GM18519 (cell line): Measurements from ENCODE around the gene VSIG10.
"Not testable (repeated sequence)": the region's sequence is repeated elsewhere in the genome, so short reads cannot be mapped to it uniquely, and the experiment has no call there.

Experiments
- ATAC-seq: cut with Tn5 transposase; IDR thresholded peaks from one replicate; pipeline ENCODE4 v1.9.1; 2021; ENCODE audit warnings: mild to moderate bottlenecking, moderate library complexity; ENCODE audit not compliant: unreplicated experiment, low FRiP score

The VSIG10 gene

DNA sequence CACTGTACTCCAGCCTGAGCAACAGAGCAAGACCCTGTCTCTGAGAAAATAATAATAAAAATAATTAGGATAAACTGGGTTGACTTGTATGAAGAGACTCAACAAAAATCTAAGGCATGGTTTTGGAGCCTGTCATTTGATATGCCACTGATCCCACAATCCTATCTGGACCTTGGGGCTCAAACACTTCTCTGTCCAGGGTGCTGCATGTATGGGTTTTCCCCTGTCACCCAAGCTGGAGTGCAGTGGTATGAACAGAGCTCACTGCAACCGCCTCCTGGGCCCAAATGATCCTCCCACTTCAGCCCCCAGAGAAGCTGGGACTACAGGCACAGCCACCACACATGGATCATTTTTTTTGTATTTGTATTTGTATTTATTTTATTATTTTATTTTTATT is 5.3 kb upstream of the VSIG10 start:
- no peak for ATAC-seq

DNA sequence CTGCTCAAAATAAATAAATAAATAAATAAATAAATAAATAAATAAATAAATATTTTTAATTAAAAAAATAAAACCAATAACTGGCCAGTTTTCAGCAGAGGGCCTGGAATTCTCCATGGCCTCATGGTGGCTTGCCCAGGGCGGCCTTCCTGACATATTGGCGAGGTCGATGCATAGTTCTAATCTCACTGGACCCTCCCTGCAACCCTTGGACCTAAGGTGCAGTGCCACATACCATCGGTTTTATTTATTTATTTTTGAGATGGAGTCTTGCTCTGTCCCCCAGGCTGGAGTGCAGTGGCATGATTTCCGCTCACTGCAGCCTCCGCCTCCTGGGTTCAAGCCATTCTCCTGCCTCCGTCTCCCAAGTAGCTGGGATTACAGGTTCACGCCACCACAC is 3.9 kb upstream of the VSIG10 start:
- no peak for ATAC-seq

DNA sequence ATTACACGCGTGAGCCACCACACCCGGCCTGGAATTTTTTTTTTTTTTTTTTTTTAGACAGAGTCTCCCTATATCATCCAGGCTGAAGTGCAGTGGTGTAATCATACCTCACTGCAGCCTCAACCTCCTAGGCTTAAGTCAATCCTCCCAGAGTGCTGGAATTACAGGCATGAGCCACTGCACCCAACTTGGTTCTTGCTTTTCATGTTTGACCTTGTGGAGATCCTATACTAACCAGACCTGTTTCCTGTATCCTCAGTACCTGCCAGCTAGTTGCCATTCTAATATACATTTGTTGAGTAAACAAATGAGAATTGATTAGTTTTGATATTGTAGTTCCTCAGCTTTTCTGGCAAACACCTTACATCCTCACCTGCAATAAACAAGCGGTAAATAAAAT is 3.2 kb upstream of the VSIG10 start:
- ATAC-seq, result no peak

DNA sequence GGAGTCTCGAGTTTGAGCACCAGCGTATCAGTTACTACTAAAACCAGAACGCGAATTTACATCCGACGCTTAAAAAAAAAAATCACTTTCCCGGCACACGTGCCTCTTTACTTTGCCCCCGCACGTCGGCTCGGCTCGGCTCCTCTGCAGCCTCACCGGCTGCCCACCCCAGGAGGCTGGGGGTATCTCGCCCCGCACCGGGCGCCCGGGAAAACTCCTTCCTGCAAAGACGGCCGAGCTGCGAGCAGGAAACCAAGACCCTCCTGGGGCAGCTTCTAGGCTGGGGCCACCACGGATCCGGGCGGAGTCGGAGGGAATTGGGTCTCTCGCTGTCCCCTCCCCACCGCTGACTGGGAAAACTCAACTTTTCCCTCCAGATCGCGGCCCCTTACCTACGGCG is 610 bp downstream of the VSIG10 start:
- no peak for ATAC-seq

DNA sequence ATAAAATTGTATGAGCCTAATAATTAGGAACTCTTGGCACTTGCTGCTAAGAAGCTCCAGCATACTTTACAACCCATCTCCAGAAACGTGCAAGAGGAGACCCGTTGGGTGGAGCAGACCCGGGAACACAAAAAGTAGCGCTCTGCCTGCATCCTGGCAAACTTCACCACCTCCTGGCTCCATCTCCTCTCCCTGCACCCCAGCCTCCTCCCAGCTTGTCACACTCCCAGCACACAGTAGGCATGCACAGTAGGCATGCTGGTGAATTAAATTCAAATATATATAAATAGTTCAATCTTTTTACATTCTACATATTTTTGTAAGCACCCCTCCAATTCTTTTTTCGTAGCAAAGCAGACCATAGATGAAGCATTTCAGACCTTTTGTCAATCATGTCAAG is 1.2 kb downstream of the VSIG10 start:
- ATAC-seq, result no peak

DNA sequence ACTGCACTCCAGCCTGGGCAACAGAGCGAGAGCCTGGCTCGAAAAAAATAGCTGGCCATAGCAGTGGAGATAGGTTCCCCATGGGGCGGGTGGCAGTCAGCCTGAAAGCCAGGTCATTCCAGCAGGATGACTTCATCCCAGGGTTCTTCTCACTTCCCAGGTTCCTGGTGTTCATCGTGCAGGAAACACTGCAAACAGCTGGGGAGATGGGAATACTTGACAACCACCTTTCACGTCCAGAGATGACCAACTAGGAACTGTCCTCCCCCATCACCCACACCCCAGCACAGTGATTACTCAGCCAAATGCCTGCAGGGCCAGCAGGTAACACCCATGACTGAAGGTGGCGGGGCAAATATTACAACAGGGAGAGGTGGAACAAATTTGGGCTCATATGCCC is 1.7 kb downstream of the VSIG10 start:
- no peak for ATAC-seq

DNA sequence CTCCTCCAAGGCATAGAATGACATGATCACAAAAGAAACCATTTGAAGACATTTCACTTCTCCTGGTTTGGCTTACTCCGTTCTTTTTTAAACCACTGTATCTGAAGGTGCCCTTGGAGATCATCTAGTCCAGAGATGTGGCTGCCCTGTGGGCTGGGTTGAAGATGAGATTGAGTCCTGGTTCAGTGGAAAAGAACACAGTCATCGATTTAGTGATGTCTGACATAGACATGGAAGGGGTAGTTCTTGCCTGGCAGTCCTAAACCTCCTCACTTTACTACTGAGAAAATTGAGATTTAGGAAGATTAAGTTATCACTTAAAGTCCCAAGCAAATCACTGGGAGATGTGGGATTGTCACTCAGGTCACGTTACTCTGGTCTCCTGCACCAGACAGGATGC is 2.8 kb downstream of the VSIG10 start:
- ATAC-seq, result no peak

DNA sequence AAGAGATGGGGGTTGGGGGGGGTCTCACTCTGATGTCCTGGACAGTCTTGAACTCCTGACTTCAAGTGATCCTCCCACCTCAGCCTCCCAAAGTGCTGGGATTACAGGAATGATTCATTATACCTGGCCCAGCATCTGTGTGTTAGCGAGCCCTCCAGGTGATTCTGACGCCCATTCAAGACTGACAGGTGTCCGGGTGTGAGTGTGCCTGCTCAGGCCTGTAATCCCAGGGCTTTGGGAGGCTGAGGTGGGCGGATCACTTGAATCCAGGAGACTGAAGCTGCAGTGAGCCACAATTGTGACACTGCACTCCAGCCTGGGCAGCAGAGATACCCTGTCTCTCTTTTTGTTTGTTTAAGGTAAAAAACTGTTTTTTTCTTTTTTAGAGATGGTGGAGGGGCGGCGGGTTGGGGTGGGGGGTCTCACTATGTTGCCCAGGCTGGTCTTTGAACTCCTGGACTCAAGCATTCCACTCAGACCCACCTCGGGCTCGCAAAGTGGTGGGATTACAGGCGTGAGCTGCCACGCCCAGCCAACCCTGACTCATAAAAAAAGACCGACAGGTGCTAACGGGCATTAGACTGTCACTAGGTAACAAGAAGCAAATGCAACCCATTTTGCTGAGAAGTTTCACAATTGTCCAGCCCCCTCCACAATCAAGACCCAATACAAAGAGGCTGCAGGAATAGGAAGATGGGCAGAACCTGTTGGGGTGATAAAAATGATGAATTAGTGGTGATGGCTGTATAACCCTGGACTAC is 4.7 kb downstream of the VSIG10 start:
- no peak for ATAC-seq

DNA sequence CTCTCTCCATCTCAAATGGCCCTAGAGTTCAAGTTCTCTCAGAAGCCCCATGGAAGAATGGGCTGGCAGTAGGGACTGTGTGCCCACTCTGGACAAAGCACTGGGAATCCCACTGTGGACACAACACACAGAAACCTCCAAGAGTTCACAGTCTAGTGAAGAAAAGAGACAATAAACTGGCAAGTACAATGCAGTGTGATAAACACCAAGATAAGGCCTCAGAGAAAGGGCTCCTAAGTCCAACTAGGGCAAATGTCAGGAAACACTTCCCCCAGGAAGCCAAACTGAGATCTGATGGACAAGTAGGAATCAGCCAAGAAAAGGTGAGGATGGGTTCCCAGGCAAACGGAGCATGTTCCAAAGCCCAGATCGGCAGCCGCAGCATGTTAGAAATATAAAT is 5.4 kb downstream of the VSIG10 start:
- ATAC-seq, result no peak

DNA sequence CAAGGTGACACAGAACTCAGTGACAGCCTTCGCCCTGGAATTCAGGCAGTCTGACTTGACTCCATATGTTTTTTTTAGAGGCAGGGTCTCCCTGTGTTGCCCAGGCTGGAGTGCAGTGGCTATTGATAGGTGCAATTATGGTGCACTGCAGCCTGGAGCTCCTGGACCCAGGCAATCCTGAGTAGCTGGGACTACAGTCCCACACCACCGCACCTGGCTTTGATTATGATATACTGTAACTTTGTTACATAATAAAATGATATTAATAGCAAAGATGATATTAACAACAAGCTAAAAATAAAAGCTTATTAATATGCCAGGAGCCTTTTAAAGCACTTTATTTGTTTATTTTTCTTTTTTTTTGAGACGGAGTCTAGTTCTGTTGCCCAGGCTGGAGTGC is 9.8 kb downstream of the VSIG10 start:
- no peak for ATAC-seq

DNA sequence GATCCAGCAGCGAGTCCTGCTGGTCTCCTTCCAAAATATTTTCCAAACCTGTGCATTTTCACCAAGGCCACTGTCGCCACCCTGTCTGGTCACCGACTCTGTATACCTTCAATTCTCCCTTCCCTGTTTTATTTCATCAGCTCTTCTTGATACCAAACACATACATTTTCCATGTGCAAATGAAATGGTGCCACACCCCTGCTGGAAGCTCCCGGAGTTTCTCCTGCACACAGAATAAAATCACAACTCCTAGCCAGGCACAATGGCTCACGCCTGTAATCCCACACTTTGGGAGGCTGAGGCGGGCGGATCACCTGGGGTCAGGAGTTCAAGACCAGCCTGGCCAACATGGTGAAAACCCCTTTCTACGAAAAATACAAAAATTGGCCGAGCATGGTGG is 14.0 kb downstream of the VSIG10 start:
- no peak for ATAC-seq

DNA sequence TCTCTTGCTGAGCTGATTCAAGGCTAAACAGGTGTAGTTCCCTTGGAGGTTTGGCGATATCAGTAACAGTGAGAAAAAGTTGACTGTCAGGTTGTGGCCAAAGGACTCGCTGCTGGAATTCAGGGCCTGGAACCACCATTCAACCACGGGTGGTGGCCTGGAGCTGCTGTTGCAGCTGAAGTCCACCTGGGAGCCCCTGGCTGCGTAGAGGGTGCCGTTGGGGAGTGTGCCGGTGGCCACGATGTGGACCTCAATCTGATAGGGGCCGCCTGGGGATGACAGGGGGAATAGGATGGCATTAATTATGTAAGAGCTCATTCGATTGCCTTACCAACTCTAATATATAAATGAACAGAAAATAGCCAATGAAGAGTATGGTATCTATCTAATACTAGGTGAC is 21.6 kb downstream of the VSIG10 start:
- no peak for ATAC-seq

DNA sequence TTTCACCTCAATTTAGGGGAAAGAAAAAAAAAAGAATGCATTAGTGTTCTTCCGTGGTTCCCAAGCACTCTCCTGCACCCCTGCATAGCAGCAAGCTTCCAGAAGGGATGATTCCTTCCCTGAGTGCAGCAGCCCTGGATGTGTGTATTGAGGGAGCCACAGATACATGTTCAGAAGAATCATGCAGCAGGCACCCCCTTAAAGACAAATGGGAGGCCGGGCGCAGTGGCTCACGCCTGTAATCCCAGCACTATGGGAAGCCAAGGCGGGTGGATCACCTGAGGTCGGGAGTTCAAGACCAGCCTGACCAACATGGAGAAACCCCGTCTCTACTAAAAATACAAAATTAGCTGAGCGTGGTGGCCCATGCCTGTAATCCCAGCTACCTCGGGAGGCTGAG is 22.3 kb downstream of the VSIG10 start:
- ATAC-seq, result not testable (repeated sequence)

DNA sequence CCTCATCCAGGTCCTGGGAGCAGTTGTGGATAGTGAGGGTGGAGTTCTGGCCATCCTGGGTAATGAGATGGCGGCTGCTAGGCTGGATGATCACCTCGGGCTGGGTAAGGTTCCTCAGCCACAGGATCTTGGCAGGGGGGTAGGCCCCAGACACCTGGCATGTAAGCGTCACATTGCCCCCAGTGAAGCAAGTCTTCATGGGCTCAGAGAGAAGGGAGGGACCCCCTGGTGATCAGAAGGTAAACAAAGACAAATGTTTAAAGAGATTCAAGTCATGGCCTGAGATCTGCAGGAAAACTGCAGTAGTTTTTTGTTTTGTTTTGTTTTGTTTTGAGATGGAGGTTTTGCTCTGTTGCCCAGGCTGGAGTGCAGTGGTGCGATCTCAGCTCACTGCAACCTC is 30.0 kb downstream of the VSIG10 start:
- no peak for ATAC-seq

DNA sequence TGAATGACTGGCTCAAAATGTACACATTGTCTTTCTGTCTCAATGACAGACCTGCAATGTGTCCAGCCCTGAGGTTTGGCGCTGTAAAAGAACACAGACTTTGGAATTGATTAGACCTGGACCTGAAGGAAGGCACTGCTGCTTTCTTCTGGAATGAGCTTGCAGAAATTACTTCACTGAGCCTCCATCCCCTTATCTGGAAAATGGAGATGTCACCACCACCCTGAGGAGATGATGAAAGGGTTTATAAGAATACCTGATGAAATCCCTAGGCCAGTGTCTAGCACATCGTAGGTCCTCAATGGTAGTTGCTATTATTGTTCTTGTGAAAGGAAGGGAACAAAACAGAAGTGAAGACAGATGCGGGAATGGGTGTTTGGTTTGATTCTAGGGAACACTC is 33.2 kb downstream of the VSIG10 start:
- no peak for ATAC-seq

DNA sequence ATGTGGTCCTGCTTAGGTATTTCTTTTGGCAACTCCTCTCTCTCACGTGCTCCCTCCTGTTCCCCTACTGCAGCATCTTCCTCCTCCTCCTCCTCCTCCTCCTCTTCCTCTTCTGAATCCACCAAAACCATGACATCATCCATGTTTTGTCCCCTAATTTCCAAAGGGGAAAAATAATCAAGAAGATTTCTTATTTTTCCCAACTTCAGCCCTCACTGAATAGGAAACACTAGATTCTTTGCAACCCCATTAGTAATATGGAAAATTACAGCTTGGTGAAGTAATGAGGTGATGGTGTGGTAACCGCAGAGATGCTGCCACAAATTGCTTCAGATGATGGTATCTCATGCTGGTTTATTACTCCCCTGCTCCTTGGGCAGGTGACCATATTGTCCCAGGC is 35.4 kb downstream of the VSIG10 start:
- ATAC-seq, result no peak

DNA sequence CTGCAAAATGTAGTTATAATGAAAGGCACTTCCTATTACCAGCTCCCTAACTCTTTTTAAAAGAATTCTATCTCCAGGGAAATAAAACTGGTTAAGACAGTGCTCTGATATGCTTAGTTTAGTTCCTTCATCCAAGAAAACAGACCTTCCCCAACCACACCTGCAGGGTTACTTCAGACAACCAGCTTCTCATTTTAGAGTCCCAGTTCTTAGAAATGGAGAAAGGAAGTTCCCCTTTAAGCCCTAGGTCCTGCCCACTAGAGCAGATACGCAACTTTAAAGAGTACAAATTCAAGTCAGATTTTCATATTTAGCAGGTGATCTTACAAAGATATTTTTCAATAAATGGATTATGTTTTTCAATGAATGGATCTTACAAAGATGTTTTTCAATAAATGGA is 38.4 kb downstream of the VSIG10 start:
- ATAC-seq, result no peak

DNA sequence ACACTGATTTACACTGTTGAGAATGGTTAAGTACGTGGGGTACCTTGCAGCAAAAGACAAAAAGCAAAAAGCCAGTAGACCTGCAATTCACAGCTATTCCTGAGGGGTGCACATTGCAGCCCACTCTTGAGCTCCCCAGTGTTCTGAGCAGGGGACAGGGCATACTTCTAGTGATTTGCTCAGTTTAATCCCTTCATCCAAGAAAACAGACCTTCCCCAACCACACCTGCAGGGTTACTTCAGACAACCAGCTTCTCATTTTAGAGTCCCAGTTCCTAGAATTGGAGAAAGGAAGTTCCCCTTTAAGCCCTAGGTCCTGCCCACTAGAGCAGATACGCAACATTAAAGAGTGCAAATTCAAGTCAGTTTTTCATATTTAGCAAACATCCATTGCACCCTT is 39.2 kb downstream of the VSIG10 start:
- no peak for ATAC-seq

DNA sequence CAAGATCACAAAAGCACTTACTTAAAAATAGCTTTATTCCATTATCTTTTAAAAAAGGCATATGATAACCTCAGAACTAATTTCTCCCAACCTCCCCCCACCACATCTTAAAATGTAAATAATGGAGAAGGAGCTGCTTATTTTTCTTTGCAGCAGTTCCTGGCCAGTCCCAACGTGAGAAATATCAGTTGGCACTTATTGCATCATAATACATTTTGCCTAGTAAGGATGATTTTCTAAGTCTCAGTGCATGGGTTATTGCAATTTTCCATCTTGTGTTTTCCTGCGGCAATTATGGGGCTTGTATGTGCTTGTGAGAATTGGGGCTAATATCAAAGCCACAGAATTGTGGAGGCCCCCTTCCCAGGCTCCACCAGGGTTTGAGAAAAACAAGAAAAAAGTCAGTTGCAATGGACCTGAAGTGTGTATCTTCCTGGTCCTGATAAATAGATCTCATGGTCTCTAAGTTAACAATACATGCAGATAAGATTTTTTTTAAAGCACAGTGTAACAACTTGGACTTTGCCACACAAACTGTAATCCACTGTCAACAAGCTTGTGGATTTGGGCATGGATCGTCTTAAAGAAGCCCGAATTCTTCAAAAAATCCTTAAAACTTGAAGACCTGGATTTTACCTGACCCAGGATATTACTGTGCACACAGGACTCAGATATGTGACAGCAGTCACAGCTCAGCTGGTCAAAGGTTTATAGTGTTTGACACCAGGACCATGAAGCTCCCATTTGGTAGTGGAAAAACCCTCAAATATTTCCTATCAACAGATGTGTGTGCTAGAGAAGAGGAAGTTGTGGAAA is 40.0 kb downstream of the VSIG10 start:
- no peak for ATAC-seq

DNA sequence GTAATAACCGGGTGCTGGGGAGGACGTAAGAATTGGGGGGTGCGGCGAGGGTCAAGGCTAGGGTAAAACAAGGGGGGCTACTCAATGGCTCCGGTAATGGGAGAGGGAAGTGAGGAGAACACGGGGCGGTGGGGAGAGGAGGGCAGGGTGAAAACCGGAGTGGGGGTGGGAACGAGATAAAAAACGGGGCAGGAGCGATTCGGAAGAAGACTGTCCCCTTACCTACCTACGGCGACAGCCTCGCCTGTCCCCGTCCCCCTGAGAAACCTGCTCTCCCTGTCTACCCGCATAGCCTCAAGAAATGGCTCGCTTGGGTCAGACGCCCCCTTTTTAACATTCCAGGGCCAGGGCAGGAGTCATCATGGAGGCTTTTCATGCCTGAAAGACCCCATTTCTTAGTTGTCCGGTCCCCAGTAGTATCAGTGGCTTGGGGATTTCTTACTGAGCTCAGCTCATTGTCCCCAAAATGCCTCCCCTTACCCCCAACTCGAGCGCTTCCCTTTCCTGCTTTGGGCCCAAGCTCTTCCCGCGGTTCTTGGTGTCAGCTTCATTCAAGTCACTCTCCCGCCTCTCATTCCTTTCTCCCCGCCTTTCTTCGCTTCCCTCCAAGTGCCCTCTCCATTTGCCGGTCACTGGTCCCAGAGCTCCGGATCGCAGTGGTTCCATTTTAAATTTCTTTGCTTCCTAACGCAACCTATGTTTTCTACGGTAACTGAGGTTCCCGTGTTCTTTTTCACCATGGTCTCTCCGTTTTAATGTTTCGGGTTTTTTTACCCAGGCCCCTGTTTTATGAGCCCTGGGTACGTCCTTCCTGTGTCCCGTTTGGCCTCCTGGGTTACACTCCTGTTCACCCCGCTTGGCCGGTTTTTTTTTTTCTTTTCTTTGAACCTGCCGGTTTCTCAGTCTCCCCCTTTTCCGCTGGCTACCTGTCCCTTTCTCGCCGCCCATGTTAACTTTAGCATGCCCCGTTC is 41.7 kb downstream of the VSIG10 start:
- ATAC-seq, result no peak
